ENCODE results near the gene PCF11. TPM values are rescaled to one million over a fixed set of nuclear protein-coding genes. Genes with fewer than 3 reads are reported as not detected.

The PCF11 gene
- polyA plus RNA-seq, 1 donor from 2014 or later: 82.4 TPM

GRCh38 chr11:83116015-83116641, 40.8 kb upstream of the PCF11 start:
- no peak overlapping the region for H3K4me3 ChIP-seq (ENCODE audit: low read length)
- no peaks in the 10 kb centered on the region for H3F3A ChIP-seq (ENCODE audit: insufficient read depth, low read length, poor library complexity, severe bottlenecking)
- H4K20me1 ChIP-seq (ENCODE audit: insufficient read depth): no peaks in the 10 kb centered on the region
- H3K9ac ChIP-seq (ENCODE audit: low read length): no peak overlapping the region
- no peaks in the 10 kb centered on the region for H3K9me3 ChIP-seq (ENCODE audit: low read length)
- H3K9me2 ChIP-seq (ENCODE audit: insufficient read depth, low read length): no peaks in the 10 kb centered on the region
- no peak overlapping the region for H3K4me2 ChIP-seq (ENCODE audit: low read length)
- no peaks in the 10 kb centered on the region for H3K27me3 ChIP-seq (ENCODE audit: insufficient read depth, low read depth, low read length)
- H2AFZ ChIP-seq (ENCODE audit: low read depth, low read length): no peak overlapping the region
- TF ChIP-seq EZH2 (IDR thresholded peaks at IDR 0.05; ENCODE audit: borderline replicate concordance, insufficient read depth, low read length, poor library complexity, severe bottlenecking): no peak
- no peak for TF ChIP-seq CTCF (IDR thresholded peaks at IDR 0.05; ENCODE audit: poor library complexity, severe bottlenecking)
- no peak for TF ChIP-seq SMC3 (conservative IDR thresholded peaks at IDR 0.05; ENCODE audit: poor library complexity)
- TF ChIP-seq RAD21 (conservative IDR thresholded peaks at IDR 0.05): no peak
- TF ChIP-seq EP300 (conservative IDR thresholded peaks at IDR 0.05; ENCODE audit: poor library complexity, severe bottlenecking): no peak
- no peak for TF ChIP-seq REST (IDR thresholded peaks at IDR 0.05; ENCODE audit: borderline replicate concordance)
- no peak for TF ChIP-seq MXI1 (conservative IDR thresholded peaks at IDR 0.05; ENCODE audit: poor library complexity, severe bottlenecking)
- H3K27ac ChIP-seq (ENCODE audit: low read length): no peak overlapping the region
- H3K79me2 ChIP-seq (replicated peaks; ENCODE audit: insufficient read depth, low read length): no peaks in the 10 kb centered on the region
- no peaks in the 10 kb centered on the region for H3K36me3 ChIP-seq (ENCODE audit: insufficient read depth, low read length)

GRCh38 chr11:83118814-83119213, 38.1 kb upstream of the PCF11 start:
- H2AFZ ChIP-seq (ENCODE audit: low read depth, low read length): no peak overlapping the region
- H3K36me3 ChIP-seq (ENCODE audit: insufficient read depth, low read length): no peaks in the 10 kb centered on the region
- no peak overlapping the region for H3K9ac ChIP-seq (ENCODE audit: low read length)
- H4K20me1 ChIP-seq (ENCODE audit: insufficient read depth): no peaks in the 10 kb centered on the region
- no peaks in the 10 kb centered on the region for H3F3A ChIP-seq (ENCODE audit: insufficient read depth, low read length, poor library complexity, severe bottlenecking)
- H3K27ac ChIP-seq (ENCODE audit: low read length): no peak overlapping the region
- no peak overlapping the region for H3K4me3 ChIP-seq (ENCODE audit: low read length)
- no peaks in the 10 kb centered on the region for H3K79me2 ChIP-seq (replicated peaks; ENCODE audit: insufficient read depth, low read length)
- H3K9me3 ChIP-seq (ENCODE audit: low read length): no peaks in the 10 kb centered on the region
- H3K9me2 ChIP-seq (ENCODE audit: insufficient read depth, low read length): no peaks in the 10 kb centered on the region
- no peaks in the 10 kb centered on the region for H3K27me3 ChIP-seq (ENCODE audit: insufficient read depth, low read depth, low read length)
- TF ChIP-seq EP300 (conservative IDR thresholded peaks at IDR 0.05; ENCODE audit: poor library complexity, severe bottlenecking) (no peak), SMC3 (conservative IDR thresholded peaks at IDR 0.05; ENCODE audit: poor library complexity) (no peak), EZH2 (IDR thresholded peaks at IDR 0.05; ENCODE audit: borderline replicate concordance, insufficient read depth, low read length, poor library complexity, severe bottlenecking) (no peak), CTCF (IDR thresholded peaks at IDR 0.05; ENCODE audit: poor library complexity, severe bottlenecking) (no peak), REST (IDR thresholded peaks at IDR 0.05; ENCODE audit: borderline replicate concordance) (no peak), TAF1 (IDR thresholded peaks at IDR 0.05; ENCODE audit: low read depth) (no peak), POLR2AphosphoS5 (IDR thresholded peaks at IDR 0.05) (no peak), RAD21 (conservative IDR thresholded peaks at IDR 0.05) (no peak), MXI1 (conservative IDR thresholded peaks at IDR 0.05; ENCODE audit: poor library complexity, severe bottlenecking) (no peak)
- no peak overlapping the region for H3K4me2 ChIP-seq (ENCODE audit: low read length)
